ENCODE data around the gene AKR1C8. TPM values are rescaled to one million over a fixed set of nuclear protein-coding genes. Genes with fewer than 3 reads are reported as not detected.

Gene AKR1C8
- polyA plus RNA-seq, 1 donor: 0.20 TPM

DNA sequence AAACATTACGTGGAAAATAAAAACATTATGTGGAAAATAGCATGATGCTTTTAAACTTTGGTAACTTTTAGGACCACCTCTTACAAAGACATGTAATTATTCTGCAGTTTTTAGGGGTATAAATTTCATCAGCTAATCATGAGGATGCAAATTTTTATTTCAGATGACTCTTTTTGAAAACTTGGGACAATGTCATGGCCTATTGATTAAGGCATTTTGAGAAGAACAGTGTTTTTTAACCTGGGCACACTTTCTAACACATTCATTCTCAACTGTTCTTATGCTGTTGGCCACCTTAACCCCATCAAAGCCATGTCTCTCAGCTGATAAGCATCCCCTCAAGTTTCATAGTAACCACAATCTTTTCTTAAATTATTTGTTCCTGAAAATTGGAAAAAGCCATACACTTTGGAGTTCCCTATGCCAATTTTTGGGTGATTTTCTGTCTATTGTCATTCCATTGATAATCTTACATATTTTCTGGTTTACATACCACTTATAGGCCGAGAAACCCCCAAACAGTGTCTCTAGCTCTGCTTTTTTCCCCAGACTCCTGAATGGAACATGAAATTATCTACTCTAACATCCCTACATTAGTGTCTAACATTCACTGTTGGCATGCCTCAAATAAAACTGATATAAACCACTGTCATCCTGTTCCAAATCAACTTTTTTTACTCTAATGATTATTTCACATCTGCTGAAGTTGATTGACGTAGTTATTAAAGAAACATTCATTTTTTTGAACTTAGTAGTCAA is 76.1 kb downstream of the AKR1C8 start:
- DNase-seq: no peak

DNA sequence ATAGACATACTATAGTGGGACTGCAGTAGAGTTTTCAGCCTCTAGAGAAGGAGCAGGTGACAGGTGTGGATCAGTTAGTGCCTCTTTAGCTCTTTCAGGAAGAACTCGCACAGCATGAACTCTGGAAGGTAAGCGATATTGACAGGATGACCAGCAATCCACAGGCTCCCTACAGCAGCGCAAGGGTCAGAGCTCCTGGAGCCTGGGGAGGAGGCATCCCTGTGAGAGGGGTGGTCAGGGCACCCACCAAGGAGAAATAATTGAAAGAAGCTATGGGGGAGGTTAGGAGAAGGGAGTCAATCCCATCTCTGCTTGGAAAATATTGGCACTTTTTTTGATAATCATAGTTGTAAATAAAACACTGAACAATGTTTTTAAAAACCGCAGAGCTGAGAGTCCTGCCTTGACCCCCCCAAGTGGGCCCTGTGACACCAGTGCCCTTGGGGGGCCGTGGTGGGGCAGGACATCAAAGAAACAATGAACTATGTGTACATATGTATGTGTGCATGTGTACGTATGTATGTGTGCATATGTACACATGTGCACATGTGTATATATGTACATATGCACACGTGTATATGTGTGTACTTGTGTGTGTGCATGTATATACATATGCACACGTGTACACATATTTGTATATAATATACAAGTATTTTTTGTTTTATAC is 77.0 kb downstream of the AKR1C8 start:
- no peak for DNase-seq

DNA sequence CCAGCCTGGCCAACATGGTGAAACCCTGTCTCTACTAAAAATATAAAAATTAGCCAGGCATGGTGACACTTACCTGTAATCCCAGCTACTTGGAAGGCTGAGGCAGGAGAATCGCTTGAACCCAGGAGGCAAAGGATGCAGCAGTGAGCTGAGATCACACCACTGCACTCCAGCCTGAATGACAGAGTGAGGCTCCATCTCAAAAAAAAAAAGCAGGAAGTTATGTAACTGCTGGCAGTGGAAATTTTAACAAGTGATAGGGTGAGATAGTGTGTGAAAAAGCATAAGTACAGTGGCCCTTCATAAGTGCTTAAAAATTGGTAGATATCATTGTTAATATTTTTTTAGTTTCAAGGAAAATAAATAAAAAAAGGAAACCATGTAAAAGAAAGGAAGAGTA is 78.4 kb downstream of the AKR1C8 start:
- DNase-seq: no peak

DNA sequence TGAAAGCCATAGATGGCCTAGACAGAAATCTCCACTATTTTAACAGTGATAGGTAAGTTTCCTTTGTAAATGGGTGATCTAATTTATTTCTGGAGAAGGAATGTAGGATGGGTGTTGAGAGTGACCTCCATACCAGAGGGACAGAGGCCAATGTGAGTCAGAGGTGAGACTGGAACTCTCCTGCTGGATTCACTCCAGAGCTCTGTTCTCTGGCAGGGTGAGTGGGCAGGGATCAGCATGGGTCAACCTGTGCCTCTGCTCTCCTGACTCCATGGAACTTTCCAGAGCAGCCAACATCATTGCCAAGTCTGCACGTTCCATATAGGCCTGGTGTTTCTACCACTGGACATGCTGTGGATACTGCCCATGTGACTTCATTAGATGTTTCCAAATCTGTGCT is 79.3 kb downstream of the AKR1C8 start:
- no peak for DNase-seq

Other genes with a start within 250 kb of the AKR1C8 start
- gene AKR1C1, start 221.7 kb downstream of the AKR1C8 start, polyA plus RNA-seq (ENCODE audit: insufficient read length): 15.3 TPM
- gene AKR1C2, start 181.3 kb downstream of the AKR1C8 start, polyA plus RNA-seq (ENCODE audit: insufficient read length): 8.5 TPM
- 64.0 TPM for gene AKR1C3, start 90.7 kb downstream of the AKR1C8 start, polyA plus RNA-seq (ENCODE audit: insufficient read length)
- gene AKR1C4, start 11.7 kb upstream of the AKR1C8 start, polyA plus RNA-seq (ENCODE audit: insufficient read length): not detected
- 1.0 TPM for gene UCN3, start 179.8 kb upstream of the AKR1C8 start, polyA plus RNA-seq (ENCODE audit: insufficient read length)
- gene TUBAL3, start 219.7 kb upstream of the AKR1C8 start, polyA plus RNA-seq (ENCODE audit: insufficient read length): 0.40 TPM
- gene NET1, start 227.4 kb upstream of the AKR1C8 start, polyA plus RNA-seq (ENCODE audit: insufficient read length): 139 TPM

All from left kidney (tissue), 2 donors.